ENCODE measurements around the gene MLLT10.
"Not testable (repeated sequence)": the region's sequence is repeated elsewhere in the genome, so short reads cannot be mapped to it uniquely, and the experiment has no call there.

DNA sequence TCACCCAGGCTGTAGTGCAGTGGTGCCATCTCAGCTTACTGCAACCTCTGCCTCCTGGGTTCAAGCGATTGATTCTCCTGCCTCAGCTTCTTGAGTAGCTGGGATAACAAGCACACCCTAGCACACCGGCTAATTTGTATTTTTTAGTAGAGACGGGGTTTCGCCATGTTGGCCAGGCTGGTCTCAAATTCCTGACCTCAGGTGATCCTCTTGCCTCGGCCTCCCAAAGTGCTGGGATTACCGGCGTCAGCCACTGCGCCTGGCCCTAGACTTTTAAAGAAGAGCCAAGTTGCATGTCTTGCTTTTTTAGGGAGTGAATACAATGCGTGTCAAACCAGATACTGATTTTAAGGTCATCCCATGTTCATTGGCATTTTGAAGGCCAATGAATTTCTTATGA is 1.9 kb downstream of the MLLT10 start:
- TF ChIP-seq, protein P1, sequence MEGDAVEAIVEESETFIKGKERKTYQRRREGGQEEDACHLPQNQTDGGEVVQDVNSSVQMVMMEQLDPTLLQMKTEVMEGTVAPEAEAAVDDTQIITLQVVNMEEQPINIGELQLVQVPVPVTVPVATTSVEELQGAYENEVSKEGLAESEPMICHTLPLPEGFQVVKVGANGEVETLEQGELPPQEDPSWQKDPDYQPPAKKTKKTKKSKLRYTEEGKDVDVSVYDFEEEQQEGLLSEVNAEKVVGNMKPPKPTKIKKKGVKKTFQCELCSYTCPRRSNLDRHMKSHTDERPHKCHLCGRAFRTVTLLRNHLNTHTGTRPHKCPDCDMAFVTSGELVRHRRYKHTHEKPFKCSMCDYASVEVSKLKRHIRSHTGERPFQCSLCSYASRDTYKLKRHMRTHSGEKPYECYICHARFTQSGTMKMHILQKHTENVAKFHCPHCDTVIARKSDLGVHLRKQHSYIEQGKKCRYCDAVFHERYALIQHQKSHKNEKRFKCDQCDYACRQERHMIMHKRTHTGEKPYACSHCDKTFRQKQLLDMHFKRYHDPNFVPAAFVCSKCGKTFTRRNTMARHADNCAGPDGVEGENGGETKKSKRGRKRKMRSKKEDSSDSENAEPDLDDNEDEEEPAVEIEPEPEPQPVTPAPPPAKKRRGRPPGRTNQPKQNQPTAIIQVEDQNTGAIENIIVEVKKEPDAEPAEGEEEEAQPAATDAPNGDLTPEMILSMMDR (IDR thresholded peaks at IDR 0.05): not testable (repeated sequence)
- not testable (repeated sequence) for TF ChIP-seq POLR2A (IDR thresholded peaks at IDR 0.05)

All from right lobe of liver (tissue), 4 donors.